DMS114 treated with DMSO at 0.1 percent for 48 hours (cell line): Measurements from ENCODE around the gene RUNX2.
"Not testable (repeated sequence)": the region's sequence is repeated elsewhere in the genome, so short reads cannot be mapped to it uniquely, and the experiment has no call there.

ENCODE experiments used
- DNase-seq: peaks from one replicate; lab custom pipeline; 2025; ENCODE audit not compliant: unreplicated experiment; lab: John Stamatoyannopoulos, UW

The RUNX2 gene

DNA sequence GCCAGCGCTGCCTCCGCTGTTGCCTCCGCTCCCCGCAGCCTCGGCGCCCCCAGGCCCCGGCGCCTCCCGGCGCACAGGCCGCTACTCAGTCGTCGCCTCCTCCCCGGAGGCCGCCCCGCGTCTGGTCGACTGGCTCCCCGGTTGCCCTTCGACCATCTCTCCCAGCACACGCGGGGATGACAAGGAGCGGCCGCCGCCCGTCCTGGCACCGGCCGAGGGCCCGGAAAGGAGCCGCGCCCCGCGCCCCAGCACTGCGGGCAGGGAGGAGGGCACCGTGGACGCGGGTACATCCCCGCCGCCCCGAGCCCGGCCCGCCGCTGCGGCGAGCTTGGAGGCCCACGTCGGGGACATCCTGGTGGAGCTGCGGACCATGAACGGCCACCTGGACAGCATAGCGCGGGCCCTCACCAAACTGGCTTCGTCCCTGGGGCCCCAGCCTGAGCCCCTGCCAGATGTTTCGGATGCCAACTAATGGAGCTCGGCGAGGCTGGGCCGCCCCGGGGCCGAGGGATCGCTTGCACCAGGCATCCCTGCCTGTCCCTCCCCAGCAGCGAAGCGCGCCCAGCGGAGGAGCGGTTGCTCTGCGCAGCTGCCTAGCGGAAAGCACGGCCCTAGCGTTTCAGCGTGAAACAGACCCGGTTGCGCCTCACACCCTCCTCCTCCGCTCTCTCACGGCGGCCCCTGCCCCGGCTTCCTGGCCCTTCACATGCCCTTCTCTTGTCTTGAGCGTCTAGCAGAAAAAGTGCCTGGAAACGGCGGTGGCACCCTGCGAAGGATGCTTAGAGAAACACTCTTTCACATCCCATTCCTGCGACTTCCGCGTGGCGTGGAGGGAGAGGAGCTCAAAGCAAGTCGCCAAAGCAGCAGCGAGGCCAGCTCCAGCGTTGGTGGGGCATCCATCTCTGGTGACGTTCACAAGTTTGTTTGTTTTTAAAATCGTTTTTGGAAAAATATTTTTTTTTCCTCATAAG is 335.4 kb downstream of the RUNX2 start:
- DNase-seq, result peak; percentile 62

DNA sequence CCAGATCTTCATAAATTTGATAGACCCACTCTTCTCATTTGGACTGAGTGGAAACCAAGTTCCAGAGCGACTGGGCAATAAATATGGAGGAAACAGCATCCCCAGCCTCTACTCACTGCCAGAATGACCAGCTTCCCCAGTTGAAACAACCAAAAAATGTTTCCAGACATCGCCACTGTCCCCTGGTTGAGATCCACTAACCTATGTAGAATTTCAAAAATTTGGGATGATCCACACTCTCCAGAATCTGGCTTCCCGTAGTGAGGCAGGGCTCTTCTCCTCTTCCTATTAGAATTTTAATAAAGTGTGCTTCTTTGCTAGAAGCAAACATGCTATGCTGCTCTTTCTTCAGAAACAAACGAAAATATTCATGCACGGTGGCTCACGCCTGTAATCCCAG is 336.6 kb downstream of the RUNX2 start:
- DNase-seq, result no peak

DNA sequence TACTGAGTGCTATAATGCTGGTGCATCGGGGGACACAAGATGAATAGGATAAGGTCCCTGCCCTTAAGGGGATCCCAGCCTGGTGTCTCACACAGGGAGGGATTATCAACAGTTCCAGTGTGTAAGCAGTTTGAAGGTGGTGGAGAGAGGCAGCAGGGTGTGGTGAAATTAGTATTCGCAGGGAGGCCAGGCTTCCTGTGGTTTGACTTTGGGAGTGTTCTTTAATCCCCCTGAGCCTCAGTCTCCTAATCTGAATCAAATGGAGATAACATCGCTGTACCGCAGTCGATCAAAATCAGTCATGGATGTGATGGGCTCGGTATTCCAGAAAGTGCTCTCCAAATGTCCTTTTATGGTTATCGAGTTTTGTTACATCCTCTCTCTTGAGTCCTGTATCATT is 337.7 kb downstream of the RUNX2 start:
- no peak for DNase-seq

DNA sequence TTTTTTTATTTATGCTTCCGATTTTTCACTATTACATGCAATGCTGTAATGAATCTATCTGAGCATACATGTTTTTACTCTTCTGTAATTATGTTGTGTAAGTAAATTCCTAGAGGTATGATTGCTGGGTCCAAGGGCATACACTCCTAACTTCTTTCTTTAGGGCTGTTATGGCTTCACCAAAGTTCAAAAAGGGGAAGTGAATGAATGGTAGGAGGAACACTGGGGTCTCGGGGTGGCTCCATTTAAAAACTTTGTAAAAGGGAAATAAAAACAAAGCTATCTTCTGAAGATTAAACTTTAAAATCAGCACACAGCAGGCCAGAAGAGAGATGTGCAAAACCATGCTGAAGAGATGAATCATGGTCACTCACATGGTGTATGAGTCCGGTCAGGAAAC is 338.7 kb downstream of the RUNX2 start:
- no peak for DNase-seq

DNA sequence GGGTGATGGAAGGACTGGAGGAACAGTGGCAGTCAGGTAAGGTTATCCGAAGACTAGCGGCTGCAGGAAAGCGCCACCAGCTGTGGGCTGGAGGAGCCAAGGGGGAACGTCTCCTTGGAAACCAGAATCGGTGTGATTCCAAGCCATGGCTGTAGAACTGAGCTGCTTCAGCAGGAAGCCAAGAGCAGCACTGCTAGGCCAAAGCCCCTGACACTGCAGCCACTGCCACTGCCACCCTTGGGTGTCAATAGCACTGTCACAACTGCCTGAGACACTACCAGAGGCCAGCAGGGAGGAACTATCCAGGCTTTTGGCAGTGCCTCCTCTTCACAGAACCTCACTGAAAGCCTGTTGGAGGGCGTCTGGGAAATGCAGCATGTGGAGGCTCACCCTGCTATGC is 339.2 kb downstream of the RUNX2 start:
- DNase-seq, result no peak

DNA sequence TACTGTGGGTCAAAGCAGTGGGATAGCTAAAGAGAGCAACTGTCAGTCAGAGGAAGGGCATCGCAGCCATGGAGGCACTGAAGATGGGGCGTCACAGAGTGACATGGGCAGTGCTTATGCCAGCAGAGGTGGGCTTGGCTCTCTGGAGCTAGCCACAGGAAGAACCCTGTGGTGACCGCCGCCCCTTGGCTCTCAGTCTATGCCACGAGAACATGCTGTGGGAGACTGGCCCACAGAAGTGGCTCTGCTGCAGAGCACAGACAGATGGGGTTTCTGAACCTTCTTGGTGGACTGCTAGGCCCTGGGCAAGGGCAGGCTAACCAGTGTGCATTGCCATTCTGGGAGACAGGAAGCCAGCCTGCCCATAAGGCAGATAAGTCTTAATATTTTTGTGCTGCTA is 339.6 kb downstream of the RUNX2 start:
- no peak for DNase-seq

DNA sequence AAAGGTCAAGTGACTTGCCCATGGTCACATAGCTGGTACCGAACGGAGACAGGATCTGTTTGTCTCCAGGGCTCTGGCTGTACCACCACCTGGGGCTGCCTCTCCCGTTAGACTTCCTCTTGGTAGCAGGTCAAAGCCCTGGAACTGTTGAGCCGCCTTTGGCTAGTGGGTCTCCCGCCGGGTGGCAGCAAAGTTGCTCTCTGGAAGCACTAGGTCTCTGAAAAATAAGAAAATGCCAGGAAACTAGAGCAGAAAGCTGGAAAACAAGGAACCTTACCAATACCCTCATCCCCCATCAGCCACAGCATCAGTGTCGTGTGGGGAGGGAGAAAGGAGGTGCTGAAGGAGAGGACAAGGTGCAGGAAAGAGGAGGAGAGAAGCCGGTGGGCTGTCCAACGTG is 340.6 kb downstream of the RUNX2 start:
- no peak for DNase-seq

DNA sequence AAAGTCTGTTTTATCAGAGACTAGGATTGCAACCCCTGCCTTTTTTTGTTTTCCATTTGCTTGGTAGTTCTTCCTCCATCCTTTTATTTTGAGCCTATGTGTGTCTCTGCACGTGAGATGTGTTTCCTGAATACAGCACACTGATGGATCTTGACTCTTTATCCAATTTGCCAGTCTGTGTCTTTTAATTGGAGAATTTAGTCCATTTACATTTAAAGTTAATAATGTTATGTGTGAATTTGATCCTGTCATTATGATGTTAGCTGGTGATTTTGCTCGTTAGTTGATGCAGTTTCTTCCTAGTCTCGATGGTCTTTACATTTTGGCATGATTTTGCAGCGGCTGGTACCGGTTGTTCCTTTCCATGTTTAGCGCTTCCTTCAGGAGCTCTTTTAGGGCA is 345.0 kb downstream of the RUNX2 start:
- not testable (repeated sequence) for DNase-seq

DNA sequence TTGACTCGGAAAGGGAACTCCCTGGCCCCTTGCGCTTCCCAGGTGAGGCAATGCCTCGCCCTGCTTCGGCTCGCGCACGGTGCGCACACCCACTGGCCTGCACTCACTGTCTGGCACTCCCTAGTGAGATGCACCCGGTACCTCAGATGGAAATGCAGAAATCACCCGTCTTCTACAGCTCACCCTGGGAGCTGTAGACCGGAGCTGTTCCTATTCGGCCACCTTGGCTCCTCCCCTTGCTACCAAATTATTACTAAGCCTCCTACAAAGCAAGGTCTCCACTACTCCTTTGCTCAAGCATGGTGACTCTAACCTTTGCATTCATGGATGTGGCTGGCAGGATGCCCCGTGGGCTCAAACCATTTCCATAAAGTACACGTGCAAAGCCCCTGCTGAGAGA is 347.0 kb downstream of the RUNX2 start:
- not testable (repeated sequence) for DNase-seq

DNA sequence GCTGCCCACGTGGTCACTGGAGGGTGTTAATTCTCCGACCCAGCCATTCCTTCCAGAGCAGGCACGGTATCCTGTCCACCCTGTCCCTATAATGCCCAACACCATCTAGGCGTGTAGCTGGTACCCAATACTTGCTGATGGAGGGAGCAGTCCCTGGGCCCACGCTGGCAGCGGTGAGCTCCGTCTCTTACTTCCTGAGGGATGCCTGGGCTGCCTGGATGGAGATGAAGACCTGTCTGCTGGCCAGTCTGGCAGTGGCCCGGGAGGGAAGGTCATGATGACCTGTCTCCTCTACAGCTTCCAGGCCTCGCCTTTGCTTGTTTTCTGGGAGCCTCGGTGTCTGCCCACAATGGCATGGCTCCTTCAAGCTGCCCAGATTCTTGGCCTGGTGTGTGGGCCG is 347.5 kb downstream of the RUNX2 start:
- DNase-seq, result no peak

DNA sequence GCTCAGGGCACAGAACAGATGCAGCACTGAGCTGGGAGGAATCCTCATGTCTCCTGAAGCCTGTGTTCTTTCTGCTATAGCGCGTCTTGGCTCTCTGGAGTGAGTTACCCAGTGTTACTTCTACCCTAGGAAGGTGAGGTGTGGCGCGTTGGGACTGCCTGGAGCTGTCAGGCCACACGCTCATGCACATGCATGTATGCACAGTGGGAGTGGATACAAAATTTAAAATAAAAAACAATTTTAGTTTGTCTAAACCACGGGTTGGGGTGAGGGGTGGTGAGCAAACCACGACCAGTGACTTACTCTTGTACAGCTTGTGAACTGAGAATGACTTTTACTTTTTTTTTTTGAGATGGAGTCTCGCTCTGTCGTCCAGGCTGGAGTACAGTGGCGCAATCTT is 348.2 kb downstream of the RUNX2 start:
- DNase-seq, result no peak

DNA sequence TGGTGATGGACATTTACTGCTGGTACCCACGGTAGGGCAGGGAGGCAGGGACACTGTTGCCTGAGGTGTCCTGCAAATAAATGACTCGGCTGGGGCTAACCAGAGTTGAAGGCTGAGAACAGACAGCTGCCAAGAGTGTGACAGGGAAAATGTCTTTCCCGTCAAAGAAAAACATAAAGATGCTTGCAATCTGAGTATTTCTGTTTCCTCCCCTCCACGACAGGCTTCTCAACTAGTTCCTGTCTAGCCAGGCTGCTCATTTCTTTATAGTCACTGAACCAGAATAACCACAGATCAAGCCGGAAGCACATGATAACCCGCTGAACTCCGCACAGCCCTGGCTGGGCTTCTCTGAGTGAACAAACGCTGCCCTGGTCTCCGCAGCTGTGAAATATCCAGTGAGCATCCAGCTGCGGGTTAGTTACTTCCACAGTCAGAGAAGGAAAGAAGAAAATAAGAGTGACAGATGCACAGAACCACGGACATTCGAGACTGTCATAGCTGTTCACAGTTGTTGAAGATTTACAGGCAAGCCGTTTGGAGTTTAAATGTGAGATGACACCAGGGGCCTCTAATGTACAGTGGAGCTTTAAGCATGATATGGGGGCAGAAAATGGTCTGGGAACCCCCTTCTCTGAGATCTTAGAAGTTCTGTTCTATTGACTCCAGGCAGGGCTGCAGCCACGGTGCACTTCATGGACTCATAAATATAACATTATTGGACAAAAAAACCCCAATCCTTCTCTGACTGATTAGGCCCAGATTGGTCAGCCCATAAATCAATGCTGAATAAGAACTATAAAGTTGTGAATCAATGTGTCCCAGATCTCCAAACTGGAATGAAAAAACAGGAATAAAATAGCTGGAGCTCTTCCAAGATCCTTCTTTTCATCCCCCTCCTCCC is 349.5 kb downstream of the RUNX2 start:
- no peak for DNase-seq

DNA sequence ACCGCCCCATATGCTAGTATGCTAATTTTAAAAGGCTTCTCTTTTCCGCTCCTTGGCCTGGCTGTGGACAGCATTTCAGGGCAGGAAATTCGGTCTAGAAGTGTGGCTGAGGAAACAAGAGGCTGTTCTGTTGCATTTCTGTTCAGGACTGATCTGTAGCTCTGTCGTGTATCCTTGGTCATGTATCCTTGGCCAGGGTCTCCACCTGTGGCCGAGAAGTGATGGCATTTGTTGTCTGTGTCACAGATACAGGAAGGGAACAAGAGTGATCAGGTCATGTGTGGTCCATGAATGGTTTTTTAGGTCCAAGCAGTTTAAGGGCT is 350.1 kb downstream of the RUNX2 start:
- DNase-seq, result no peak

DNA sequence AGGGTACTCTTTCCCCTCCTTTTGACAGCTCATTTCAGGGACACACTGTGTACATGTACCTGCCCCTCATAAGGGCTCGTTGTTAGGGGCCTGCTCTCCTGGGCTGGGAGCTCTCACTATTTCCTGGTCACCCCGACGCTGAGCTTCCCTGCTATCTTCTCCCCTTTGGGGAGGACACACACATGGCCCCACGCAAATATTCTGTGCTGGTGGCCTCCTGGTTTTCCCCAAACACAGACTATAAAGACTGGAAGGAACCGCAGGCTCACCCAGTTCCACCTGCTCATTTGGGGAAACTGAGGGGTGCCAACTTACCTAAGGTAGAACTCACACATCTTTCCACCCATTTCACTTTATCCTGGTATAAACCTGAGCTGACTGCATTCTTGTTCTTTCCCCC is 351.0 kb downstream of the RUNX2 start:
- no peak for DNase-seq

DNA sequence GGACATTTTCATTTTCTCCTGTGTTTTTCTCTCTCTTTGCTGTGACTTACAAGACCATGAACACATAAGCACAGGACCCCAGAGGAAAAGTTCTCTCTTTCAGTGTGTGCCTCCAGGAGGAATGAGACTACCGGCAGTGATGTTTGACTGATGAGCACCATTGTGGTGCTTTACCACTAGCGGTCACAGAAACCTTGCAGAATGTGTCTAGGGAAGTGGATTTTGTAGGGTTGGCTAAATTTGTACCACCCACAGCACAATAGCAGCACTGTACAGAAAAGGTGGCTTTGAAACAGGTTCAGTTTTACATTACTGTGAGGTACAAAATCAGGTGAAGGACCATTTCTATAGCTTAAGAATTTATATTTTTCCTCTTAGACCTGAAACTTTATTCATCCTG is 351.5 kb downstream of the RUNX2 start:
- DNase-seq, result no peak

DNA sequence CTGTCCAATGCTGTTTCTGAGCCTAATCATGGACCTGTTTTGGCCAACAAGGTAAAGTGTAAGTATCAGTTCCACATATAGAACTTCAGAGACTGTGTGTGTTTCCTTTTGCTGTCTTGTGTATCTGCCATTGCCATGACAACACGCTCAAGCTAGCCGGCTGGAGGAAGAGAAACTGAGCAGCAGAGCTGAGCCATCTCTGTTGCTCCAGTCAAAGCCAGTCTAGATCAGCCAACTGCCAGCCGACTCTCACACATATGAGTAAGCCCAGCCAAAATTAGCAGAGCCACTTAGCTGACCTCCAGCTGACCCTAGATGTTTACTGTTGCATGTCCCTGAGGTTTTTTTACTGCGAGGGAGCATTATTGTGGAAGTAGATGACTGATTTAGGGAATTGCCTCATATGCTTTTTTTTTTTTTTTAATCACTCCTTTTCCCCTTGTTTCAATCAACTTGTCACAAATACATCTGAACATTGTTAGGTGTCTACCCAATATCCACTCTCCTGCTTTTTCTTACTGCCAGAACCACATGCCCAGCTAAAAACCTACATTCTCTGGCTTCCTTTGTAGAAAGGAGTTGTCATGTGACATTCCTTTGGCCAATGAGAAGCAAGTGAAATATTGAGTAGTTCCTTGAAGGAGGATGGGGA is 353.9 kb downstream of the RUNX2 start:
- no peak for DNase-seq

DNA sequence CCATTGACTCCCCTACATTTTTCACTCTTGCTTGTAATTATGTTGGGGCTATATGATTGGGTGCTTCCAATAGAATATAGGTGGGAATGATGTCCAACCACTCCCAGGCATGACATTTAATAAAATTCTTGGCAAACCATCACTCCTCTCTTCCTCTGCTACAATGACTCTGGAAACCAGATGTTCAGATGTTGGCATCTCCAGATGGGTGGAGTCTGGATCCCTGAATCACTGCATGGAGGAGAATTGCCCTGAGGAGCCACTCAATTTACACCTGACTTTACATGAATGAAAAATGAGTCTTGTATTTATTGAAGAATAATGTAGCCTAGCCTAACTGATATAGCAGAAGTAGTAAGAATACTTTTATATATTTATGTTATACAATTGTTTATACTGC is 356.3 kb downstream of the RUNX2 start:
- no peak for DNase-seq

DNA sequence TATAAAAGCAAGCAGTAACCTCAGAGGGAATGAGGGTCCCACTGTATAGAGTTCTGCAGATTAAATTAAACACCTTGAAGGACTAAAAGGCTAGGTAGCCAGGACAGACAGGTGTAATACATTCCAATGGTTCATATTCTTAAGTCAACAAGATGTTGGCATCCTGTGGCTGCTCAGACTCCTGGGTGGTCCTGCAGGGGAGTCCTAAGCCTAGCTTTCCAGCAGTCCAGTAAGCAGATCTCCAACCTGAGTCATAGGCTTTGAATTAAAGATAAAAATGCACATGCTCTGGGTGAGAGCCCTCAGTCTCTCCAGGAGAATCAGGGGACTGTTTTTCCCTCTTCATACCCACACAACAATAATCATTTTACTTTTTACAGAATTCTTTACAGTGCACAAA is 356.9 kb downstream of the RUNX2 start:
- no peak for DNase-seq

DNA sequence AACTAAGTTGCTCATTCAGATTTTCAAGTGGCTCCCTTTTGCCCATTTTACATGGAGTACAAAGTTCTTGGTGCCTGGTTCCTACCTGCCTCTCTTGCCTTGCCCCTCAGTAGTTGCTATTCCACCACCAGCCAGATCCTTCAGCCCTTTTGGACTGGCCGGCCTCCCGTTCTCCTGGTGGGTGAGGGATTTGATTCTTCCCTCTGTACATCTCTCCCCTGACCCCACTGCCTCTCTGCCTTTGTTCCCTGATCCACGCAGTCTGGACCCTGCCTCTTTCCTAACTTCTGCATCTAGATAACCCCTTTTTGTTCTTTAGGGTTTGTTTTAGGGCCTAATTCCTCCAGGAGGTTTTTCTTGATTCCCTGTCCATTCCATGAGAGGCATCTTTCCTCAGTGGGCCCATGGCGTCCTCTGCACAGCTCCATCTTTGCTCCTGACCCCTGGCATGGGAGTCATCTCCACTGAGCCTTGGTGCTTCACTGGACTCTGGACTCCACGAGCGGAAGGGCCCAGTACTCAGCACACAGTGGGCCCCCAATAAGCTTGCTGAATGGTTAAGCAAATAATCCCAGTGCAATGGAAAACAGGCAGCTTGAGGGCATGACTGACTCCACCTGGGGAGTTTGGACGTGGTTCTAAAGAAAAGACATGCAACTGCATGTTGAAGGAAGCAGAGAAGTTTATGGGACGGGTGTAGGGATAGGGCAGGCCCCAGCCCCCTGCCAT is 358.9 kb downstream of the RUNX2 start:
- DNase-seq, result no peak

DNA sequence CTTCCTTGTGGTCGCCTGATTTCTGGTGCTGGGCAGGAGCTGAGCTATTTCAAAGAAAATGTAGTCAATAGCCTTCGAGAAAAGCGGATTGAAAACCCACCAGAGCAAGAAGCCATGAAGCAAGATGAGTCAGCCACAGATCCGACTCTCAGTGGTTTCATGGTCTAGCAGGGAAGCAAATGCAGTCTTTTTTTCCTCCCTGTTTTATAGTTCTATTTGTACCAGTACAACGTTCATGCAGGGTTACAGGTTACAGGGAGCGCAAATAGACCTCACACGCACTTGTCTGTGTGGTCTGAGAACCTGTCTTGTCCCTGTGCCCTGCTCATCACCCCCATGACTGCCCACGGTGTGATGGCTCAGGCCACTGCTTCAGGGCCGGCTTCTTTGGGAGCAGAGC is 359.4 kb downstream of the RUNX2 start:
- DNase-seq, result no peak

DNA sequence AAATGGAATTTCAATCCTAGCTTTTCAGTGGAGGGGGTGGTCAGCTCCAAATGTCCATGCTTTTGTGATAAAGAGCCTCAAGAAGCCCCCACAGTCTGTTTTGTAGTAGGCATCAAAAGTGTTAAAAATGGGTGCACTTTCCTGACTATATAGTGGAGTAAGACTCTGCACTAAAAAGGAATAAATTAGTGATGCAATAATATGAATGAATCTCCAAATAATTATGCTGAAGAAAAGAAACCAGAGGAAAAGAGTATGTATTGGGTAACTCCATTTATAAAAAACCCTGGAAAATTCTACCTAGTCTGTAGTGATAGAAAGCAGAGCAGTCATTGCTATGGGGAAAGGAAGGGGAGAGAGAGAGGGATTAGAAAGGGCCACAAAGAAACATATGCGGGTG is 360.1 kb downstream of the RUNX2 start:
- no peak for DNase-seq
